Measurements from ENCODE around the gene FAM234B. TPM values are rescaled to one million over a fixed set of nuclear protein-coding genes. Genes with fewer than 3 reads are reported as not detected.

The FAM234B gene
- total RNA-seq, 1 donor from 2014 or later = 18.7 TPM

GRCh38 chr12:13084898-13085640 is 40.9 kb downstream of the FAM234B start:
- no peaks in the 10 kb centered on the region for H3K9me3 Mint-ChIP-seq (ENCODE audit: low read depth)
- no peak overlapping the region for H3K27ac Mint-ChIP-seq
- no peak overlapping the region for H3K4me3 Mint-ChIP-seq (ENCODE audit: low read depth)
- H3K4me1 Mint-ChIP-seq (ENCODE audit: low read depth) = no peaks in the 10 kb centered on the region
- no peak for DNase-seq (ENCODE audit: low spot score, unreplicated experiment)
- H3K36me3 Mint-ChIP-seq (ENCODE audit: insufficient read depth) = peaks cover 14% of the 10 kb centered on the region
- H3K27me3 Mint-ChIP-seq = peaks cover 11% of the 10 kb centered on the region
- TF ChIP-seq CTCF (IDR thresholded peaks at IDR 0.05; ENCODE audit: unreplicated experiment) = no peak

GRCh38 chr12:13085968-13086686 is 41.9 kb downstream of the FAM234B start:
- no peaks in the 10 kb centered on the region for H3K9me3 Mint-ChIP-seq (ENCODE audit: low read depth)
- no peaks in the 10 kb centered on the region for H3K4me1 Mint-ChIP-seq (ENCODE audit: low read depth)
- no peak overlapping the region for H3K27ac Mint-ChIP-seq
- no peak overlapping the region for H3K4me3 Mint-ChIP-seq (ENCODE audit: low read depth)
- H3K36me3 Mint-ChIP-seq (ENCODE audit: insufficient read depth) = peaks cover 6% of the 10 kb centered on the region
- no peak for DNase-seq (ENCODE audit: low spot score, unreplicated experiment)
- no peak for TF ChIP-seq CTCF (IDR thresholded peaks at IDR 0.05; ENCODE audit: unreplicated experiment)
- H3K27me3 Mint-ChIP-seq = peaks cover 11% of the 10 kb centered on the region

GRCh38 chr12:13087766-13088165 is 43.6 kb downstream of the FAM234B start:
- Mint-ChIP-seq H3K27ac (no peak overlapping the region), H3K4me1 (ENCODE audit: low read depth) (peaks cover 8% of the 10 kb centered on the region), H3K4me3 (ENCODE audit: low read depth) (no peak overlapping the region), H3K9me3 (ENCODE audit: low read depth) (no peaks in the 10 kb centered on the region), H3K36me3 (ENCODE audit: insufficient read depth) (peaks cover 5% of the 10 kb centered on the region), H3K27me3 (peaks cover 15% of the 10 kb centered on the region)
- no peak for DNase-seq (ENCODE audit: low spot score, unreplicated experiment)
- no peak for TF ChIP-seq CTCF (IDR thresholded peaks at IDR 0.05; ENCODE audit: unreplicated experiment)

- Mint-ChIP-seq H3K4me3 (ENCODE audit: low read depth) (no peak overlapping the region), H3K27ac (no peak overlapping the region), H3K27me3 (peaks cover 15% of the 10 kb centered on the region), H3K9me3 (ENCODE audit: low read depth) (no peaks in the 10 kb centered on the region), H3K36me3 (ENCODE audit: insufficient read depth) (peaks cover 5% of the 10 kb centered on the region), H3K4me1 (ENCODE audit: low read depth) (peaks cover 10% of the 10 kb centered on the region)
- TF ChIP-seq CTCF (IDR thresholded peaks at IDR 0.05; ENCODE audit: unreplicated experiment) = no peak
- no peak for DNase-seq (ENCODE audit: low spot score, unreplicated experiment)
These were observed 44.3 kb downstream of the FAM234B start for GRCh38 chr12:13088496-13088895.

- Mint-ChIP-seq H3K4me1 (ENCODE audit: low read depth) (peaks cover 20% of the 10 kb centered on the region), H3K4me3 (ENCODE audit: low read depth) (no peak overlapping the region), H3K36me3 (ENCODE audit: insufficient read depth) (peaks cover 2% of the 10 kb centered on the region), H3K9me3 (ENCODE audit: low read depth) (no peaks in the 10 kb centered on the region), H3K27ac (no peak overlapping the region), H3K27me3 (peaks cover 20% of the 10 kb centered on the region)
- no peak for DNase-seq (ENCODE audit: low spot score, unreplicated experiment)
- TF ChIP-seq CTCF (IDR thresholded peaks at IDR 0.05; ENCODE audit: unreplicated experiment) = no peak
These were observed 45.9 kb downstream of the FAM234B start for GRCh38 chr12:13090054-13090453.
